NB4 (cell line): ENCODE data around the gene KPNA6.

Experiments
- DNase-seq: peaks from one replicate; pipeline ENCODE4 v3.0.0; 2010; ENCODE audit warnings: low read depth
- H3K4me3 ChIP-seq: one replicate; pipeline ENCODE4 v1.5.1; 2011; ENCODE audit warnings: mild to moderate bottlenecking, low read depth, low read length, moderate library complexity
- CTCF ChIP-seq: IDR thresholded peaks from one replicate; pipeline ENCODE4 v1.5.1; 2012; ENCODE audit warnings: low read depth, low read length
- MAX ChIP-seq: IDR thresholded peaks from 2 replicates; pipeline ENCODE4 v1.6.1; 2011; ENCODE audit warnings: low read depth, low read length
- MYC ChIP-seq: IDR thresholded peaks from 2 replicates; pipeline ENCODE4 v1.6.1; 2011; ENCODE audit warnings: low read depth, low read length
- POLR2A ChIP-seq: IDR thresholded peaks from 2 replicates; pipeline ENCODE4 v1.6.1; 2011; ENCODE audit warnings: mild to moderate bottlenecking; ENCODE audit not compliant: insufficient read length; ENCODE audit errors: extremely low read depth

Gene KPNA6

GRCh38 chr1:32068957-32069588 is 38.8 kb upstream of the KPNA6 start:
- no peak for TF ChIP-seq POLR2A
- no peak for TF ChIP-seq MYC
- TF ChIP-seq MAX, result no peak
- no peak for TF ChIP-seq CTCF
- peak; percentile 33 for DNase-seq

GRCh38 chr1:32071758-32072621 is 35.9 kb upstream of the KPNA6 start:
- H3K4me3 ChIP-seq, result peak overlapping the region; percentile 68
- DNase-seq, result no peak
- no peak for TF ChIP-seq MAX
- no peak for TF ChIP-seq MYC
- no peak for TF ChIP-seq POLR2A
- TF ChIP-seq CTCF, result no peak

More at GRCh38 chr1:32068957-32069588, 38.8 kb upstream of the KPNA6 start:
- H3K4me3 ChIP-seq, result no peak overlapping the region

- TF ChIP-seq MAX (no peak; the same call in none of the 2 replicates), MYC (peak; percentile 45; the same call in 1 of the 2 replicates), CTCF (no peak), POLR2A (peak; percentile 65)
- H3K4me3 ChIP-seq, result peak within 1 kb of the TSS; percentile 68
- DNase-seq, result peak; percentile 97
Measured at GRCh38 chr1:32072622-32073298, 35.1 kb upstream of the KPNA6 start, which contains the start of gene TMEM39B. TSS of gene TMEM39B (plus strand) at chr1:32072939. CDS start at chr1:32073048, 109 bp downstream.

GRCh38 chr1:32073299-32074229 is 34.3 kb upstream of the KPNA6 start:
- peak overlapping the region; percentile 68 for H3K4me3 ChIP-seq
- DNase-seq, result no peak
- no peak for TF ChIP-seq POLR2A
- no peak for TF ChIP-seq MAX
- no peak for TF ChIP-seq MYC
- TF ChIP-seq CTCF, result no peak

- no peak overlapping the region for H3K4me3 ChIP-seq
Measured at GRCh38 chr1:32074841-32075240, 33.0 kb upstream of the KPNA6 start.

More at GRCh38 chr1:32074841-32075240, 33.0 kb upstream of the KPNA6 start:
- no peak for TF ChIP-seq MAX
- no peak for TF ChIP-seq CTCF
- TF ChIP-seq MYC, result no peak
- TF ChIP-seq POLR2A, result no peak
- no peak for DNase-seq
